HG03378 (cell line): ENCODE measurements around the gene SRSF9.
"Not testable (repeated sequence)": the region's sequence is repeated elsewhere in the genome, so short reads cannot be mapped to it uniquely, and the experiment has no call there.

Source experiments
- ATAC-seq: cut with Tn5 transposase; IDR thresholded peaks from one replicate; pipeline ENCODE4 v1.9.1; 2021; ENCODE audit warnings: mild to moderate bottlenecking, moderate library complexity; ENCODE audit not compliant: unreplicated experiment

Gene SRSF9

GRCh38 chr12:120455302-120455701 lies 14.2 kb downstream of the SRSF9 start:
- ATAC-seq: no peak

DNA sequence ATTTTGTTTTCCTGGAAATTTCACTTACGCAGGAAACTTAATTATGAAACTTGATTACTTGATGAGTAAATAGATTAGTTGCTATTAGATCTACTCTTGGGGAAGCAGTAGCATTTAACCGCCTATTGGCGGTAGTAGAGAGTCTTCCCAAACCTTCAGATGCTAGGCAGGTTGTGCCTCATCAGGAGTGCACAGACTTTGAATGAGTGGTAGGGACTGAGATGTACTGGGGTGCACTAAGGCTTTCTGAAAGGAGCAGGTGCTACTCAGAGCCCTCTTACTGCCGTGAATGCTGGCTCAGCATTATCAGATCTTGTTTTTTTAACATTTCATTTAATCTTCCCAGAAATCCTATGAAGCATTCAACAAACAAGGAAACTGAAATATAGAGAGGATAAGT lies 15.6 kb downstream of the SRSF9 start:
- ATAC-seq: no peak

DNA sequence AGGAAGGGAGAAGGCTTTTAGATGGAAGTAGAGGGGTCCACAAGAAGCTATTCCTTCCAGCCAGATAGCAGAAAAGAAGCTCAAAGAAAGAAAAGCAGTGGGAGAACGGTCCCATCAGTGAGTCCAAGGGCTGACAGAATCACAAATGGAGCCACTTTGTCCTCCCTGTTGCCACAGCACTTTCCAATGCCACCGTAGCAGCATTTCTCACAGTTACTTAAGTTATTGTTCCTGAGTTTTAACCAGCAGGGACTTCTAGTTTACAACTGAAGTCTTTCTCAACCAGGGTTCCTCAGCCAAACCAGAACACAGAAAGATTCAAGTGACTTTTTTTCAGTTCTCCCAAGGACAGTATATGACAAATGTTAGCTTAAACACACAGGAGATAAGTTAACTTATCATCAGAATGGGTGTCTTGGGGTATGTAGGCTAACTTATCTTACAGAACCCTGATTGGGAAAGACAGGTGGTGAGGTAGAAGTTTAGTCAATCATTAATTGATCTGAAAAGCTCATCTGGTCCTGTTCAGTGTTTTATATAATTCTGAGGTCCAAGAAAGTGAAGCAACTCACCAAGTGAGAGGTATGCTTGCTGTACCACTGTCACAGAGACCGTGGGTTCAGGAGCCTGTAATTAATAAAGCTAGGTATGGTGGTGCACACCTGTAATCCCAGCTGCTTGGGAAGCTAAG lies 16.3 kb downstream of the SRSF9 start:
- ATAC-seq: no peak

- not testable (repeated sequence) for ATAC-seq
Measured at GRCh38 chr12:120452524-120452923, 17.0 kb downstream of the SRSF9 start.

GRCh38 chr12:120447992-120448391 lies 21.6 kb downstream of the SRSF9 start:
- ATAC-seq: no peak

DNA sequence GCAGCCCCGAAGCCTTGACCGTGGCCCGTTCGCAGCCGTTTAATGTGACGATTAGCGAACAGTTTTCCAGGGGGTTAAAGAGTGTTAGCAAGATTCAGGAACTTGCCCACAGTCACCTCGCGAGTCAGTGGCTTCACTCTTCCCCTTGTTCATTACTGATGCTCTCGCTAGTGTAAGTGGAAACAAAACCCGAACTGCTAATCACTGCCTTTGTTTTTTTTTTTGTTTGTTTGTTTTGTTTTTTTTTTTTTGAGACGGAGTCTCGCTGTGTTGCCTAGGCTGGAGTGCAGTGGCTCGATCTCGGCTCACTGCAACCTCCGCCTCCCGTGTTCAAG lies 22.7 kb downstream of the SRSF9 start:
- not testable (repeated sequence) for ATAC-seq

DNA sequence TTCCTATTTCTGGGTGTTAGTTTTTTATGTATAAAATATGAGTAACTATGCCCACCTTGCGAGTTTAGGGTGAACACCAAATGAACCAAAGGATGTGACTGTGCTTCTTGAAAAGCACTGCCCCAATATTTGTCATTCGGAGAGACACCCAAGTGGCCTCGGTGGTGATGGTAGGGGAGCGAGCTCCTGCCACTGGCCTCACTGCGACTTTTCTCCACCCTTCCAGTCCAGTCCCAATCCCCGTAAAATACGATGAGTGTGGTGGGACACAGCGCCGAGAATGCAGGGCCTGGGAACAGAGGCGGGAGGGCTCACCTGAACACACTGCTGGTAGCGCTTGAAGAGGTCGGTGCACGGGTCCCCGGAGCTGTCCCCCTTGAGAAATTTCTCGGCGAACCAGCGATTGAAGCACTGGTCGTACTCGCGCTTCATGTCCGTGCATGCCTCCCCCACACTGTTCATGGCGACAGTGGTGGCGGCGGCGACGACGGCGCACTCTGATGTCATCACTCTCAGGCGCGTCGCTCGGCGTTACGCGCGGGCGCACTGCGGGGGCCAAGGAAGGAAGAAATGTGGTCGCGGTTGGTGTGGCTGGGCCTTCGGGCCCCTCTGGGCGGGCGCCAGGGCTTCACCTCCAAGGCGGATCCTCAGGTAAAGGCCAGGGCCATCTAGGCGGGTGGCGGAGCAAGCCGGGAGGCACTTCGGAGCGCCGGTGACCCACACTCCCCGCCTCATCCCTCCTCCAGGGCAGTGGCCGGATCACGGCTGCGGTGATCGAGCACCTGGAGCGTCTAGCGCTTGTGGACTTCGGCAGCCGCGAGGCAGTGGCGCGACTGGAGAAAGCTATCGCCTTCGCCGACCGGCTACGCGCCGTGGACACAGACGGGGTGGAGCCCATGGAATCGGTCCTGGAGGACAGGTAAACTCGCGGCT lies 23.4 kb downstream of the SRSF9 start, which contains the start of the genes GATC and TRIAP1:
Gene GATC, plus strand, starts transcription at position 534 of the 933 bp plus-strand sequence. Its CDS starts 37 bp downstream, at position 571.
Gene TRIAP1, minus strand, starts transcription at position 474 of the 933 bp plus-strand sequence. Its CDS starts 12 bp downstream, at position 462.
- ATAC-seq: peak; percentile 78

- ATAC-seq: no peak
Measured at GRCh38 chr12:120444676-120445075, 24.9 kb downstream of the SRSF9 start.

- ATAC-seq: no peak
Measured at GRCh38 chr12:120439646-120440247, 29.8 kb downstream of the SRSF9 start.

- ATAC-seq: peak; percentile 3
Measured at GRCh38 chr12:120438495-120439198, 30.9 kb downstream of the SRSF9 start.

- peak; percentile 96 for ATAC-seq
Measured at GRCh38 chr12:120437735-120438494, 31.6 kb downstream of the SRSF9 start, which contains the start of gene COX6A1. COX6A1 (plus strand) TSS chr12:120438113; CDS start chr12:120438127, 14 bp downstream.

DNA sequence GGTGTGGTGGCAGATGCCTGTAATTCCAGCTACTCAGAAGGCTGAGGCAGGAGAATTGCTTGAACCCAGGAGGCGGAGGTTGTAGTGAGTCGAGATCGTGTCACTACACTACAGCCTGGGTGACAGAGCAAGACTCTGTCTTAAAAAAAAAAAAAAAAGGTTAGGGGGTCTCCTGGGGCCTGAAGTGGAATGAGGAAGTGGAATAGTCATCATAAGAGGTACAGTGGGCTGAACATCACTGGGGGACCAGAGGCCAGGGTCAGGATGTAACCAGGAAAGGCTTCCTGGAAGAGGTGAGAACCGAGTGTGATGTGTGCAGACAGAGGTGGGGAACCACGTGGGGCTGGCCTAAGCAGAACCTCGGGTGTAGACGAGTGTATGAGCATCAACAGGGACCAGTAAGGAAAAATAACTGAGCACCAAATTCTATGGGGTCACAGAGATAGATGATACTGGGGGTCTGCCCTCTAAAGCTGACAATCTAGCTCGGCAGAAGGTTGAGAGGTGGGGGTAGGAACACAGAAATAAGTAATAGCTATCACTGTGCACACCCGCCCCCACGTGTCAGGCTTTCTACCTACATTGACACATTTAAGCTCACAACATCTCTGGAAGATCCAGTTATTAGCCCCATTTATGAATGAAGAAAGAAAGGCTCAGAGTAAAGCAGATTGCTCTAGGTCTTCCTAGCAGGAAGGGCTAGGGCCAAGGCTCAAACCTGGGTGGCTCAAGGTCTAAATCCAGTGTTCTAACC lies 36.6 kb downstream of the SRSF9 start:
- no peak for ATAC-seq

DNA sequence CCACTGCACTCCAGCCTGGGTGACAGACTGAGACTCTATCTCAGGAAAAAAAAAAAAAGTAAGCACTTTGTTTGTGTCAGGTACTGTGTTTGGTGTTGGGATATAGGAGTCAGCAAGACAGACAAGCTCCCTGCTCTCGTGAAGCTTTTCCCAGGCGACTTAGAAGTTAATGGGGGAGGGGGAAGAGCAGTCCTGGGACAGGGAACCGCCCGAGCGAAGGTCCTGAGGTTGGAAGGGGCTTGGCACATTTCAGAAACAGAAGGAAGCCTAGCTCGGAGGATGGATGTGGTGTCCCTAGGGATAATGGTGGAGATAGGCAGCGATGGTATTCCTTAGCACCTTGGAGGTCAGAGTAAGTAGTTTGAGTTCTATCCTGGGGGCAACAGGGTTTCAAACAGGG lies 40.2 kb downstream of the SRSF9 start:
- ATAC-seq: no peak

DNA sequence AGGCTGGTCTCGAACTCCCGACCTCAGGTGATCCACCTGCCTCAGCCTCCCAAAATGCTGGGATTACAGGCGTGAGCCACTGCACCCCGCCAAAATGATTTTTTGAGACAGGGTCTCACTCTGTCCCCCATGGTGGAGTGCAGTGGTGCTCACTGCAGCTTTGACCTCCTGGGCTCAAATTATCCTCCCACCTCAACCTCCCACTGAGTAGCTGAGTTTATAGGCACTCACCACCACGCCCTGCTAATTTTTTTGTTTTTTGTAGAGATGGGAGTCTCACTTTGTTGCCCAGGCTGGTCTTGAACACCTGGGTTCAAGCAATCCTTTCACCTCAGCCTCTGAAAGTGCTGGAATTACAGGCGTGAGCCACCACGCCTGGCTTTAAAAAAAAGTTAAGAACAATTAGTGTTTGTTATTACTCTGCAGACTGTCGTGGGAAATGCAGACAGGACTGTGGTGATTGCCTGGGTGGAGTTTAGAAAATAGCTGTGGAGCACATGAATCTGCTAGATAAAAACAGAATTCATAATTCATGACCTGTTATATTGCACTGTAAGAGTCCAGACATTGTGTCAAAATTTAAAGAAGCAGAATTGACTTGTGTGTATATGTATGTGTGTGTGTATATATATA lies 40.8 kb downstream of the SRSF9 start:
- ATAC-seq: no peak

DNA sequence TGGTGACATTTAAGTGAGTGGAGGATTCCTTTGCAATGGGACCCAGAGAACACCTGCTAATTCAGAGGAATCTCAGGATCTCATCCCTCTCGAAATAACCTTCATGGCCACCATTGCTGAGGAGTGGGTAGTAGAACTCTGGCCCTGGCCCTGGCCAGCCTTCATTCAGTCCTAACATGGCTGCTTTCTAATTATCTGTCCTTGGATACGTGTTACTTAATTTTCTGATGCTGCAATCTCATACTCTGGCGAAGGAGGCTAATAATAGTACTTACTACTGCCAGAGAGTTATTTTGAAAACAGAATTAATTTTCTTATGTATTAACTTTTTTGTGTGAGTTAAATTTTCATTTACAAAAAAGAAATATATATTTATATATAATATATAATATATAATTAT lies 43.8 kb downstream of the SRSF9 start:
- no peak for ATAC-seq

DNA sequence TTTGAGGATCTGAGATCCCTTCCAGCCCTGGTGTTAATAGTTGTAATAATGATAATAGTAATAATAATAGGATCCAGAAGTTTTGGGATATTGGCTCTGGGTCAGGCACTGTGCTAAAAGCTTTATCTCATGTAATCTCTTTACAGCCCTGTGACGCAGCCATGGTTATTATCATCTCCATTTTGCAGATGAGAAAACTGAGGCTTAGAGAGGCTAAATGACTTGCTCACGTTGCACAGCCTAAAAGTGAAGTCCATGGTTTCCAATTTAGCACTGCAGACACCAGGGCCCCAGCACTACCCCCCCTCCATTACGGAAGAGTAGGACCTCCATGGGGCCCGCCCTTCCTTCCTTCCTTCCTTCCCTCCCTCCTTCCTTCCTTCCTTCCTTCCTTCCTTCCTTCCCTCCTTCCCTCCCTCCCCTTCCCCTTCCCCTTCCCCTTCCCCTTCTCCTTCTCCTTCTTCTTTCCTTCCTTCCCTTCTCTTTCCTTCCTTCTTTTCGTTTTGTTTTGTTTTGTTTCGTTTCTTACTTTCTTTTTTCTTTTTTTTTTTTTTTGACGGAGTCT lies 46.6 kb downstream of the SRSF9 start:
- ATAC-seq: no peak

DNA sequence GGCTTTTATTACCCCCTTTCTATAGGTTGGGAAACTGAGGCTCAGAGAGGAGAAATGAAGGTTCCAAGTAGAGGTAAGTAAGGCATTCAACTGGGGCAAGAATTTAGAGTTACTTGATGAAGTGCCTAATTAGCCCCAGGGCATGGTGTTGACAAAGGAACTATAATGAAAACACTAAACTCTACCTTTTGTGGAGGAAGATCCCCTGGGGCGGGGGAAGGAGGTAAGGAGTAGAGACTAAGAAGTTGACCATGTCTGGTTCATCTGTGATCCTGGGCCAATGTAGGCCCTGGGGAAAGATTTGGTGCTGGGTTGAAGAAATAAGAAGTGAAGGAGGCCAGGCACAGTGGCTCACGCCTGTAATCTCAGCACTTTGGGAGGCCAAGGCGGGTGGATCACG lies 47.8 kb downstream of the SRSF9 start:
- ATAC-seq: no peak

- no peak for ATAC-seq
Measured at GRCh38 chr12:120417917-120418580, 51.5 kb downstream of the SRSF9 start.
